Measurements from ENCODE around the gene CIB1. TPM values are rescaled to one million over a fixed set of nuclear protein-coding genes. Genes with fewer than 3 reads are reported as not detected.

The CIB1 gene
- total and polyA plus RNA-seq, 10 of the 15 experiments (the other 5 are each of a cell fraction or from before 2014, with no cell fraction given), result 10.8 to 155 (median 81.9) TPM

DNA sequence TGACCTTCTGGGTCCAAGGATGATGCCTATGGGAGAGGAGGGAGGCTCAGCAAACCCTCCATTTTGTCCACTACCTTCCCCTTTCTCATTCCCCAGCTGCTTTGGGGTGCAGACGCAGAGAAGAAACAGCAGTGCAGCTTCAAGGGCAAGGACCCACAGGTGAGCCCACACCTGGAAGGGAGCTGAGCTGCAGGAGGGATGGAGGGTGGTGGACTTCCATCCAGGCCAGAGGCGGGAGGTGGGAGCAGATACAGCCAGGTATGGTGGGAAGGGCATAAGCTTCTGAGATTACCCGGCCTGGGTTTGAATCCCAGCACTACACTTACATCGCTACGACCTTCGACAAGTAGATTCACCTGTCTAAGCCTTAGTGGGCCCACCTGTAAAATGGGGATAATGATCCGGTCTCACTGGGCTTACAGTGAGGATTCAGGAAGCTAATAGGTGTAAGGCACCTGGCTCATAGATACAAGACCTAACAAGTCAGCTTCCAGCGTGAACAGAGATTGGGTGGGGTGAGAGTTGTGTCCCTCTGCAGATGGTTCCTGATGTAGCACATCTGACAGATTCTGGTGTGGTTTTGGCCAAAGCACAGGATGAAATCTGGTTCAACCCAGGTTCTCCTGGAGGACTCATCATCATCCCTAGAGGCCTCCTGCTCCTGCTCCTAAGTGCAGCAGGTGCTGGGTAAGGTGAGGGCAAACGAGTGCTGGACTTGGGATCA, 15.9 kb downstream of the CIB1 start:
- H2AFZ ChIP-seq (ENCODE audit: control insufficient read depth, low read depth, low read length), result no peak overlapping the region
- in situ Hi-C loops (cut with MboI) (loop anchor here (5.0 kb wide), 1 partner anchor 56 kb away; no protein-coding TSS in a partner anchor), intact Hi-C loops (cut with micrococcal nuclease; ENCODE audit: unreplicated experiment) (no loop called here)
- no peak overlapping the region for H3K9ac ChIP-seq (ENCODE audit: control insufficient read depth, insufficient read depth, low read length)
- 80% methylated on average over 9 of the region's 9 CpGs for WGBS (ENCODE audit: insufficient coverage, insufficient replicate concordance, low lambda C conversion rate, missing lambda C conversion rate)
- ATAC-seq (no peak), FAIRE-seq (no peak), DNase-seq (ENCODE audit: low read depth, low spot score) (no peak)
- no peaks in the 10 kb centered on the region; the same call in 1 of the 2 replicates for H4K20me1 ChIP-seq (ENCODE audit: control insufficient read depth, insufficient read depth)
- no peak overlapping the region for H3K27ac ChIP-seq (ENCODE audit: control insufficient read depth, insufficient read depth)
- H3K4me2 ChIP-seq (ENCODE audit: control insufficient read depth, insufficient read depth), result no peak overlapping the region
- peaks cover 9% of the 10 kb centered on the region for H3K4me1 ChIP-seq (ENCODE audit: control insufficient read depth, insufficient read depth, low read length)
- BruUV-seq (replicated peaks), result no TSS peak
- ChIA-PET POLR2A (interaction anchor here (0.6 to 2.2 kb wide), 4 partner anchors 15 to 61 kb away, joined by 3 to 8 read pairs (median 4); partner anchors contain the start of gene SEMA4B), RAD21 (ENCODE audit: unreplicated experiment) (interaction anchor here (1.0 to 1.8 kb wide), 4 partner anchors 14 to 56 kb away, joined by 3 to 9 read pairs (median 4); partner anchors contain the start of genes CIB1 and GDPGP1), CTCF (interaction anchor here (0.7 to 3.1 kb wide), 7 partner anchors 13 to 74 kb away, joined by 3 to 16 read pairs (median 4); no protein-coding TSS in a partner anchor), SMC1A (ENCODE audit: uncharacterized antibody, unreplicated experiment) (interaction anchor here (0.6 to 4.9 kb wide), 7 partner anchors 13 to 117 kb away, joined by 3 to 20 read pairs (median 4); partner anchors contain the start of gene SEMA4B)
- H3K79me2 ChIP-seq (ENCODE audit: control insufficient read depth, insufficient read depth, low read length), result no peaks in the 10 kb centered on the region
- peaks cover 0 to 5% of the 10 kb centered on the region in 2 experiments; a peak in 1 of 4 replicates for H3K36me3 ChIP-seq (ENCODE audit: control insufficient read depth in 2 of 2, insufficient read depth in 2 of 2, low read length in 1 of 2)
- H3K4me3 ChIP-seq, result no peak overlapping the region
- H3K9me3 ChIP-seq (replicated peaks; ENCODE audit: control insufficient read depth, insufficient read depth, low read length), result no peaks in the 10 kb centered on the region
- H3K27me3 ChIP-seq (replicated peaks in 1 of 2; ENCODE audit: control insufficient read depth in 2 of 2, insufficient read depth in 2 of 2, low read length in 1 of 2), result no peaks in the 10 kb centered on the region
- TF ChIP-seq TARDBP (IDR thresholded peaks at IDR 0.05; ENCODE audit: borderline replicate concordance) (no peak), EP300 (IDR thresholded peaks at IDR 0.05; ENCODE audit: borderline replicate concordance in 1 of 2, control insufficient read depth in 1 of 2, low read depth in 2 of 2, low read length in 2 of 2) (no peak), ZBTB11 (CRISPR knock-in tag; IDR thresholded peaks at IDR 0.05) (no peak), ZNF24 (IDR thresholded peaks at IDR 0.05) (no peak), HDGF (IDR thresholded peaks at IDR 0.05) (no peak), IKZF2 (IDR thresholded peaks at IDR 0.05) (no peak)
- TF ChIP-seq, protein P1, sequence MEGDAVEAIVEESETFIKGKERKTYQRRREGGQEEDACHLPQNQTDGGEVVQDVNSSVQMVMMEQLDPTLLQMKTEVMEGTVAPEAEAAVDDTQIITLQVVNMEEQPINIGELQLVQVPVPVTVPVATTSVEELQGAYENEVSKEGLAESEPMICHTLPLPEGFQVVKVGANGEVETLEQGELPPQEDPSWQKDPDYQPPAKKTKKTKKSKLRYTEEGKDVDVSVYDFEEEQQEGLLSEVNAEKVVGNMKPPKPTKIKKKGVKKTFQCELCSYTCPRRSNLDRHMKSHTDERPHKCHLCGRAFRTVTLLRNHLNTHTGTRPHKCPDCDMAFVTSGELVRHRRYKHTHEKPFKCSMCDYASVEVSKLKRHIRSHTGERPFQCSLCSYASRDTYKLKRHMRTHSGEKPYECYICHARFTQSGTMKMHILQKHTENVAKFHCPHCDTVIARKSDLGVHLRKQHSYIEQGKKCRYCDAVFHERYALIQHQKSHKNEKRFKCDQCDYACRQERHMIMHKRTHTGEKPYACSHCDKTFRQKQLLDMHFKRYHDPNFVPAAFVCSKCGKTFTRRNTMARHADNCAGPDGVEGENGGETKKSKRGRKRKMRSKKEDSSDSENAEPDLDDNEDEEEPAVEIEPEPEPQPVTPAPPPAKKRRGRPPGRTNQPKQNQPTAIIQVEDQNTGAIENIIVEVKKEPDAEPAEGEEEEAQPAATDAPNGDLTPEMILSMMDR (IDR thresholded peaks at IDR 0.05 in 2 of 3, conservative IDR thresholded peaks at IDR 0.05 in 1 of 3; ENCODE audit: control insufficient read depth in 2 of 3, extremely low read depth in 1 of 3, insufficient read depth in 1 of 3, low read depth in 3 of 3, low read length in 3 of 3), result no peak
- TF ChIP-seq, protein P2, sequence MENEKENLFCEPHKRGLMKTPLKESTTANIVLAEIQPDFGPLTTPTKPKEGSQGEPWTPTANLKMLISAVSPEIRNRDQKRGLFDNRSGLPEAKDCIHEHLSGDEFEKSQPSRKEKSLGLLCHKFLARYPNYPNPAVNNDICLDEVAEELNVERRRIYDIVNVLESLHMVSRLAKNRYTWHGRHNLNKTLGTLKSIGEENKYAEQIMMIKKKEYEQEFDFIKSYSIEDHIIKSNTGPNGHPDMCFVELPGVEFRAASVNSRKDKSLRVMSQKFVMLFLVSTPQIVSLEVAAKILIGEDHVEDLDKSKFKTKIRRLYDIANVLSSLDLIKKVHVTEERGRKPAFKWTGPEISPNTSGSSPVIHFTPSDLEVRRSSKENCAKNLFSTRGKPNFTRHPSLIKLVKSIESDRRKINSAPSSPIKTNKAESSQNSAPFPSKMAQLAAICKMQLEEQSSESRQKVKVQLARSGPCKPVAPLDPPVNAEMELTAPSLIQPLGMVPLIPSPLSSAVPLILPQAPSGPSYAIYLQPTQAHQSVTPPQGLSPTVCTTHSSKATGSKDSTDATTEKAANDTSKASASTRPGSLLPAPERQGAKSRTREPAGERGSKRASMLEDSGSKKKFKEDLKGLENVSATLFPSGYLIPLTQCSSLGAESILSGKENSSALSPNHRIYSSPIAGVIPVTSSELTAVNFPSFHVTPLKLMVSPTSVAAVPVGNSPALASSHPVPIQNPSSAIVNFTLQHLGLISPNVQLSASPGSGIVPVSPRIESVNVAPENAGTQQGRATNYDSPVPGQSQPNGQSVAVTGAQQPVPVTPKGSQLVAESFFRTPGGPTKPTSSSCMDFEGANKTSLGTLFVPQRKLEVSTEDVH (IDR thresholded peaks at IDR 0.05; ENCODE audit: low read depth, partially characterized antibody), result no peak
